Mesendoderm (in vitro differentiated cells): ENCODE results near the gene CD300E.
"Not testable (repeated sequence)": the region's sequence is repeated elsewhere in the genome, so short reads cannot be mapped to it uniquely, and the experiment has no call there.

Experiments
- DNase-seq: peaks from one replicate; pipeline ENCODE4 v3.0.0; 2013
- H2AK5ac ChIP-seq: 2 replicates; pipeline ENCODE4 v1.6.1; 2013; ENCODE audit warnings: low read length, inconsistent platforms
- H2BK120ac ChIP-seq: 2 replicates; pipeline ENCODE4 v1.6.1; 2013; ENCODE audit warnings: low read depth, mild to moderate bottlenecking, low read length, moderate library complexity, mixed read lengths
- H2BK15ac ChIP-seq: replicated peaks from 2 replicates; pipeline ENCODE4 v1.6.1; 2013; ENCODE audit warnings: low read depth, mild to moderate bottlenecking, moderate library complexity
- H2BK5ac ChIP-seq: 2 replicates; pipeline ENCODE4 v1.6.1; 2013; ENCODE audit warnings: low read length, inconsistent platforms
- H3K18ac ChIP-seq: 2 replicates; pipeline ENCODE4 v1.6.1; 2013; ENCODE audit warnings: mild to moderate bottlenecking, low read length, mixed read lengths
- H3K23ac ChIP-seq: one replicate; pipeline ENCODE4 v1.6.1; 2013; ENCODE audit warnings: low read length
- H3K27ac ChIP-seq: 2 replicates; pipeline ENCODE4 v1.5.1; 2013; ENCODE audit warnings: low read depth, mild to moderate bottlenecking, inconsistent platforms, low read length, moderate library complexity
- H3K27me3 ChIP-seq: 2 replicates; pipeline ENCODE4 v1.6.1; 2013; ENCODE audit warnings: low read length, control low read depth, mild to moderate bottlenecking, inconsistent platforms; ENCODE audit not compliant: insufficient read depth, poor library complexity
- H3K36me3 ChIP-seq: 2 replicates; pipeline ENCODE4 v1.6.1; 2013; ENCODE audit warnings: low read length, inconsistent platforms; ENCODE audit not compliant: control insufficient read depth, insufficient read depth
- H3K4ac ChIP-seq: one replicate; pipeline ENCODE4 v1.6.1; 2013; ENCODE audit warnings: low read depth, mild to moderate bottlenecking, low read length, moderate library complexity
- H3K4me1 ChIP-seq: 2 replicates; pipeline ENCODE4 v1.6.1; 2013; ENCODE audit warnings: low read depth, low read length, inconsistent platforms; ENCODE audit not compliant: control insufficient read depth
- H3K4me2 ChIP-seq: 2 replicates; pipeline ENCODE4 v1.6.1; 2013; ENCODE audit warnings: low read length
- H3K4me3 ChIP-seq: 2 replicates; pipeline ENCODE4 v1.5.1; 2013; ENCODE audit warnings: mild to moderate bottlenecking, low read length
- H3K56ac ChIP-seq: one replicate; pipeline ENCODE4 v1.6.1; 2013; ENCODE audit warnings: low read length
- H3K79me1 ChIP-seq: 2 replicates; pipeline ENCODE4 v1.6.1; 2013; ENCODE audit warnings: low read length, inconsistent platforms
- H3K79me2 ChIP-seq: 2 replicates; pipeline ENCODE4 v1.6.1; 2013; ENCODE audit warnings: mild to moderate bottlenecking, low read length; ENCODE audit not compliant: control insufficient read depth, insufficient read depth
- H3K9ac ChIP-seq: 2 replicates; pipeline ENCODE4 v1.6.1; 2013; ENCODE audit warnings: low read length, inconsistent platforms
- H4K5ac ChIP-seq: one replicate; pipeline ENCODE4 v1.6.1; 2013; ENCODE audit warnings: low read length
- H4K8ac ChIP-seq: one replicate; pipeline ENCODE4 v1.6.1; 2013; ENCODE audit warnings: low read depth, mild to moderate bottlenecking, control low read depth, low read length, moderate library complexity
- WGBS: extraction: QIAGEN DNeasy Blood & Tissue Kit; methylation state at CpG from one replicate; pipeline ENCODE4 v1.1.7; 2013; ENCODE audit warnings: low lambda C conversion rate, missing lambda C conversion rate; ENCODE audit not compliant: insufficient coverage; ENCODE audit errors: extremely low coverage; 5-methylcytosine and 5-hydroxymethylcytosine counted together

CD300E gene

GRCh38 chr17:74574489-74575142 lies 48.9 kb downstream of the CD300E start:
- no CpG with 5 or more reads among the region's 5 CpGs for whole genome bisulfite sequencing
- no peak for DNase-seq
- no peak overlapping the region for H3K4me2 ChIP-seq
- no peak overlapping the region for H3K18ac ChIP-seq
- no peak overlapping the region for H2BK120ac ChIP-seq
- no peaks in the 10 kb centered on the region for H3K36me3 ChIP-seq
- H3K4me1 ChIP-seq: no peaks in the 10 kb centered on the region
- H3K27ac ChIP-seq: no peak overlapping the region
- H3K4ac ChIP-seq: no peak overlapping the region
- no peak overlapping the region for H4K5ac ChIP-seq
- no peaks in the 10 kb centered on the region for H3K27me3 ChIP-seq
- H3K4me3 ChIP-seq: no peak overlapping the region
- H2BK15ac ChIP-seq: no peak overlapping the region
- no peak overlapping the region for H3K23ac ChIP-seq
- no peak overlapping the region for H2AK5ac ChIP-seq
- no peak overlapping the region for H3K9ac ChIP-seq
- no peak overlapping the region for H3K56ac ChIP-seq
- no peak overlapping the region for H4K8ac ChIP-seq
- H3K79me1 ChIP-seq: no peaks in the 10 kb centered on the region
- no peaks in the 10 kb centered on the region for H3K79me2 ChIP-seq
- no peak overlapping the region for H2BK5ac ChIP-seq

GRCh38 chr17:74573635-74574034 lies 49.9 kb downstream of the CD300E start:
- not testable (repeated sequence) for H3K27ac ChIP-seq, DNase-seq, H3K4me3 ChIP-seq, H2BK15ac ChIP-seq, H4K8ac ChIP-seq, H4K5ac ChIP-seq, H3K9ac ChIP-seq, H2BK120ac ChIP-seq, H3K36me3 ChIP-seq, H3K27me3 ChIP-seq, H3K4me2 ChIP-seq, H2BK5ac ChIP-seq, H3K4ac ChIP-seq, H3K18ac ChIP-seq, H2AK5ac ChIP-seq, H3K56ac ChIP-seq, H3K79me2 ChIP-seq, H3K4me1 ChIP-seq, H3K79me1 ChIP-seq, H3K23ac ChIP-seq

- Histone ChIP-seq H4K8ac (no peak overlapping the region), H3K27ac (no peak overlapping the region), H3K4me2 (no peak overlapping the region), H3K18ac (no peak overlapping the region), H3K4me3 (no peak overlapping the region), H3K23ac (no peak overlapping the region), H3K79me2 (no peaks in the 10 kb centered on the region), H4K5ac (no peak overlapping the region), H3K27me3 (no peaks in the 10 kb centered on the region), H2BK15ac (no peak overlapping the region), H3K56ac (no peak overlapping the region), H3K36me3 (no peaks in the 10 kb centered on the region), H3K9ac (no peak overlapping the region), H2BK120ac (no peak overlapping the region), H3K79me1 (no peaks in the 10 kb centered on the region), H2AK5ac (no peak overlapping the region), H2BK5ac (no peak overlapping the region), H3K4ac (no peak overlapping the region), H3K4me1 (no peaks in the 10 kb centered on the region)
- WGBS: no CpG with 5 or more reads among the region's 3 CpGs
- DNase-seq: peak; percentile 28
Measured at GRCh38 chr17:74573169-74573568, 50.4 kb downstream of the CD300E start.

GRCh38 chr17:74571621-74572270 lies 51.8 kb downstream of the CD300E start:
- H3K79me1 ChIP-seq: no peaks in the 10 kb centered on the region
- no peak overlapping the region for H3K9ac ChIP-seq
- no peak overlapping the region for H4K5ac ChIP-seq
- H3K36me3 ChIP-seq: no peaks in the 10 kb centered on the region
- no peak overlapping the region for H2BK120ac ChIP-seq
- H3K18ac ChIP-seq: no peak overlapping the region
- H2BK5ac ChIP-seq: no peak overlapping the region
- H3K4ac ChIP-seq: no peak overlapping the region
- H3K4me2 ChIP-seq: no peak overlapping the region
- no peaks in the 10 kb centered on the region for H3K79me2 ChIP-seq
- no peak for DNase-seq
- no CpG with 5 or more reads among the region's 4 CpGs for WGBS
- no peak overlapping the region for H4K8ac ChIP-seq
- no peaks in the 10 kb centered on the region for H3K4me1 ChIP-seq
- H2AK5ac ChIP-seq: no peak overlapping the region
- H3K27ac ChIP-seq: no peak overlapping the region
- H2BK15ac ChIP-seq: no peak overlapping the region
- H3K23ac ChIP-seq: no peak overlapping the region
- H3K27me3 ChIP-seq: no peaks in the 10 kb centered on the region
- H3K4me3 ChIP-seq: no peak overlapping the region
- no peak overlapping the region for H3K56ac ChIP-seq

GRCh38 chr17:74569020-74570003 lies 54.2 kb downstream of the CD300E start:
- Histone ChIP-seq H3K4me2 (no peak overlapping the region), H2BK15ac (no peak overlapping the region), H3K9ac (no peak overlapping the region), H3K36me3 (no peaks in the 10 kb centered on the region), H3K79me2 (no peaks in the 10 kb centered on the region), H3K4me1 (peaks cover 2% of the 10 kb centered on the region), H3K79me1 (no peaks in the 10 kb centered on the region), H3K27ac (no peak overlapping the region), H3K56ac (no peak overlapping the region), H4K5ac (no peak overlapping the region), H2BK5ac (no peak overlapping the region), H3K4ac (no peak overlapping the region), H3K27me3 (no peaks in the 10 kb centered on the region), H3K18ac (no peak overlapping the region), H3K4me3 (no peak overlapping the region), H3K23ac (no peak overlapping the region), H2BK120ac (no peak overlapping the region), H2AK5ac (no peak overlapping the region), H4K8ac (no peak overlapping the region)
- WGBS: 100% methylated on average over 3 of the region's 32 CpGs
- DNase-seq: peak; percentile 43
